Neural crest cell (in vitro differentiated cells): ENCODE results near the gene CA10. TPM values are rescaled to one million over a fixed set of nuclear protein-coding genes. Genes with fewer than 3 reads are reported as not detected.

ENCODE experiments used
- DNase-seq: peaks from one replicate; pipeline ENCODE4 v3.0.0; 2021; ENCODE audit warnings: low read depth, mixed read lengths, low spot score
- H3K27ac Mint-ChIP-seq: one replicate; pipeline ENCODE4 v1.8.0; 2021; ENCODE audit warnings: mild to moderate bottlenecking, mixed read lengths; ENCODE audit not compliant: unreplicated experiment
- H3K27me3 Mint-ChIP-seq: 2 replicates; pipeline ENCODE4 v1.8.0; 2021; ENCODE audit warnings: low read depth, mild to moderate bottlenecking, mixed read lengths
- H3K36me3 Mint-ChIP-seq: 2 replicates; pipeline ENCODE4 v1.8.0; 2021; ENCODE audit warnings: low read depth, mild to moderate bottlenecking, mixed read lengths
- H3K4me1 Mint-ChIP-seq: 2 replicates; pipeline ENCODE4 v1.8.0; 2021; ENCODE audit warnings: mixed read lengths
- H3K4me3 Mint-ChIP-seq: one replicate; pipeline ENCODE4 v1.8.0; 2021; ENCODE audit warnings: mild to moderate bottlenecking, mixed read lengths
- H3K9me3 Mint-ChIP-seq: 2 replicates; pipeline ENCODE4 v1.8.0; 2021; ENCODE audit warnings: mixed read lengths
- CTCF ChIP-seq: fragments of 200-600 bp; sonication (generic); conservative IDR thresholded peaks from 2 replicates; pipeline ENCODE4 v1.5.0; 2021; ENCODE audit warnings: antibody characterized with exemption, mild to moderate bottlenecking
- total RNA-seq: library from RNA; stranded (reverse); gene quantifications from 2 replicates; pipeline ENCODE4 v1.2.1, GENCODE V29; 2021

The CA10 gene
- total RNA-seq, 1 donor from 2014 or later = not detected

GRCh38 chr17:51709694-51710633, 448.6 kb downstream of the CA10 start:
- Mint-ChIP-seq H3K27me3 (peaks cover 2% of the 10 kb centered on the region), H3K36me3 (no peaks in the 10 kb centered on the region), H3K4me1 (peaks cover 6% of the 10 kb centered on the region), H3K27ac (no peak overlapping the region), H3K9me3 (no peaks in the 10 kb centered on the region), H3K4me3 (no peak overlapping the region)
- no peak for DNase-seq
- TF ChIP-seq CTCF = no peak

- peaks cover 2% of the 10 kb centered on the region for H3K27me3 Mint-ChIP-seq
- no peak overlapping the region for H3K4me3 Mint-ChIP-seq
- TF ChIP-seq CTCF = no peak
- peaks cover 6% of the 10 kb centered on the region for H3K4me1 Mint-ChIP-seq
- no peak overlapping the region for H3K27ac Mint-ChIP-seq
- H3K9me3 Mint-ChIP-seq = no peaks in the 10 kb centered on the region
- H3K36me3 Mint-ChIP-seq = no peaks in the 10 kb centered on the region
- DNase-seq = no peak
Measured at GRCh38 chr17:51707216-51707615, 451.3 kb downstream of the CA10 start.

GRCh38 chr17:51706093-51706492, 452.4 kb downstream of the CA10 start:
- TF ChIP-seq CTCF = no peak
- H3K4me1 Mint-ChIP-seq = peaks cover 6% of the 10 kb centered on the region
- H3K27me3 Mint-ChIP-seq = no peaks in the 10 kb centered on the region
- H3K9me3 Mint-ChIP-seq = no peaks in the 10 kb centered on the region
- no peak for DNase-seq
- H3K4me3 Mint-ChIP-seq = no peak overlapping the region
- no peak overlapping the region for H3K27ac Mint-ChIP-seq
- H3K36me3 Mint-ChIP-seq = no peaks in the 10 kb centered on the region

- DNase-seq = no peak
- H3K9me3 Mint-ChIP-seq = no peaks in the 10 kb centered on the region
- TF ChIP-seq CTCF = no peak
- H3K36me3 Mint-ChIP-seq = no peaks in the 10 kb centered on the region
- no peaks in the 10 kb centered on the region for H3K27me3 Mint-ChIP-seq
- H3K4me3 Mint-ChIP-seq = no peak overlapping the region
- H3K27ac Mint-ChIP-seq = no peak overlapping the region
- peaks cover 6% of the 10 kb centered on the region for H3K4me1 Mint-ChIP-seq
Measured at GRCh38 chr17:51703361-51704341, 454.9 kb downstream of the CA10 start.

GRCh38 chr17:51702963-51703360, 455.6 kb downstream of the CA10 start:
- Mint-ChIP-seq H3K27ac (no peak overlapping the region), H3K9me3 (no peaks in the 10 kb centered on the region), H3K4me3 (no peak overlapping the region), H3K27me3 (no peaks in the 10 kb centered on the region), H3K36me3 (no peaks in the 10 kb centered on the region), H3K4me1 (peaks cover 6% of the 10 kb centered on the region)
- DNase-seq = no peak
- TF ChIP-seq CTCF = no peak
